Measurements from ENCODE around the gene MICB.
"Not testable (repeated sequence)": the region's sequence is repeated elsewhere in the genome, so short reads cannot be mapped to it uniquely, and the experiment has no call there.

The MICB gene

GRCh38 chr6:31497531-31498476 is at the start of gene MICB:
MICB (plus strand) TSS chr6:31498145; CDS start chr6:31498194, 49 bp downstream.
- peak; percentile 76 for DNase-seq (ENCODE audit: low read depth)

- no peak for DNase-seq (ENCODE audit: low read depth)
These were observed 47.2 kb upstream of the MICB start for GRCh38 chr6:31450751-31451150.

- DNase-seq (ENCODE audit: low read depth): no peak
These were observed 45.1 kb upstream of the MICB start for GRCh38 chr6:31452859-31453258.

GRCh38 chr6:31453259-31453658 is 44.7 kb upstream of the MICB start:
- DNase-seq (ENCODE audit: low read depth): no peak

GRCh38 chr6:31459864-31460263 is 38.1 kb upstream of the MICB start:
- not testable (repeated sequence) for DNase-seq (ENCODE audit: low read depth)

- DNase-seq (ENCODE audit: low read depth): no peak
These were observed 37.5 kb upstream of the MICB start for GRCh38 chr6:31460361-31461025.

GRCh38 chr6:31462026-31462963 is 35.6 kb upstream of the MICB start:
- no peak for DNase-seq (ENCODE audit: low read depth)

- peak; percentile 87 for DNase-seq (ENCODE audit: low read depth)
These were observed 34.7 kb upstream of the MICB start for GRCh38 chr6:31462964-31463870.

GRCh38 chr6:31464252-31465184 is 33.4 kb upstream of the MICB start:
- no peak for DNase-seq (ENCODE audit: low read depth)

GRCh38 chr6:31465185-31465536 is 32.8 kb upstream of the MICB start:
- no peak for DNase-seq (ENCODE audit: low read depth)

- no peak for DNase-seq (ENCODE audit: low read depth)
These were observed 32.2 kb upstream of the MICB start for GRCh38 chr6:31465718-31466117.

- no peak for DNase-seq (ENCODE audit: low read depth)
These were observed 31.5 kb upstream of the MICB start for GRCh38 chr6:31466466-31466865.

GRCh38 chr6:31467151-31467550 is 30.8 kb upstream of the MICB start:
- no peak for DNase-seq (ENCODE audit: low read depth)

- DNase-seq (ENCODE audit: low read depth): no peak
These were observed 29.6 kb upstream of the MICB start for GRCh38 chr6:31468311-31468710.

- DNase-seq (ENCODE audit: low read depth): no peak
These were observed 27.1 kb upstream of the MICB start for GRCh38 chr6:31470801-31471200.

GRCh38 chr6:31471711-31472110 is 26.2 kb upstream of the MICB start:
- DNase-seq (ENCODE audit: low read depth): no peak

- DNase-seq (ENCODE audit: low read depth): no peak
These were observed 25.7 kb upstream of the MICB start for GRCh38 chr6:31472259-31472658.

GRCh38 chr6:31473244-31473643 is 24.7 kb upstream of the MICB start:
- no peak for DNase-seq (ENCODE audit: low read depth)

GRCh38 chr6:31473780-31474761 is 23.9 kb upstream of the MICB start:
- no peak for DNase-seq (ENCODE audit: low read depth)
